HEK293 (cell line): ENCODE measurements around the gene ZNRF1.
A peak's percentile ranks its signal among the peaks of the same experiment; 100 is the strongest.

Experiments used
- CTCF ChIA-PET: fragments of 350-600 bp; formaldehyde crosslinking; extraction: SDS; loops from one replicate; lab custom pipeline; 2021; ENCODE audit warnings: antibody characterized with exemption; lab: Yijun Ruan, JAX
- POLR2A ChIA-PET: fragments of 300-600 bp; formaldehyde crosslinking; extraction: SDS; loops from one replicate; lab custom pipeline; 2020; ENCODE audit warnings: antibody characterized with exemption, inconsistent platforms; lab: Yijun Ruan, JAX
- H3K27ac ChIP-seq: fragments of 200-500 bp; sonication (Bioruptor generic); 2 replicates; pipeline ENCODE4 v1.5.1; 2014; ENCODE audit warnings: low read depth, low read length, control low read depth, inconsistent platforms; ENCODE audit errors: extremely low read depth
- H3K36me3 ChIP-seq, 2 experiments: fragments of 200-500 bp in 1 of 2; sonication (Bioruptor generic) in 1 of 2; 1 replicate in 1 of 2; 2 replicates in 1 of 2; pipeline ENCODE4 v1.5.1; 2014 to 2017; ENCODE audit warnings: inconsistent platforms in 2 of 2, low read length in 2 of 2; ENCODE audit not compliant: control insufficient read depth in 2 of 2, insufficient read depth in 1 of 2
- H3K4me1 ChIP-seq: fragments of 200-500 bp; sonication (Bioruptor generic); 2 replicates; pipeline ENCODE4 v1.5.1; 2014; ENCODE audit warnings: mild to moderate bottlenecking, low read length, inconsistent platforms; ENCODE audit not compliant: control insufficient read depth, insufficient read depth
- H3K4me3 ChIP-seq: 2 replicates; pipeline ENCODE4 v1.5.1; 2011; ENCODE audit warnings: low read depth, mild to moderate bottlenecking, control low read depth, low read length, moderate library complexity
- H3K9me3 ChIP-seq: fragments of 200-500 bp; sonication (Bioruptor generic); 2 replicates; pipeline ENCODE4 v1.5.1; 2014; ENCODE audit warnings: low read depth, low read length, inconsistent platforms; ENCODE audit not compliant: control insufficient read depth, insufficient read depth
- EGR2 ChIP-seq: fragments of 450-650 bp; formaldehyde crosslinking; IDR thresholded peaks from 2 replicates; pipeline ENCODE4 v1.5.1; 2016; ENCODE audit warnings: low read depth, missing biosample characterization, missing genetic modification characterization
- KLF16 ChIP-seq: fragments of 450-650 bp; formaldehyde crosslinking; IDR thresholded peaks from 2 replicates; pipeline ENCODE4 v1.5.1; 2017; ENCODE audit warnings: missing biosample characterization, missing genetic modification characterization
- KLF7 ChIP-seq: fragments of 450-650 bp; formaldehyde crosslinking; IDR thresholded peaks from 2 replicates; pipeline ENCODE4 v1.5.1; 2016; ENCODE audit warnings: missing biosample characterization, missing genetic modification characterization, borderline replicate concordance
- PRDM1 ChIP-seq: fragments of 450-650 bp; formaldehyde crosslinking; IDR thresholded peaks from 2 replicates; pipeline ENCODE4; 2016; ENCODE audit warnings: missing biosample characterization, missing genetic modification characterization
- TCF7L2 ChIP-seq: IDR thresholded peaks from 2 replicates; pipeline ENCODE4 v1.6.1; 2011; ENCODE audit warnings: low read depth, mild to moderate bottlenecking, inconsistent platforms, low read length, moderate library complexity, borderline replicate concordance
- ZBTB1 ChIP-seq: fragments of 450-650 bp; formaldehyde crosslinking; IDR thresholded peaks from 2 replicates; pipeline ENCODE4 v1.5.1; 2016; ENCODE audit warnings: missing biosample characterization, missing genetic modification characterization
- ZFHX2 ChIP-seq: fragments of 450-650 bp; formaldehyde crosslinking; conservative IDR thresholded peaks from 2 replicates; pipeline ENCODE4 v1.5.1; 2016; ENCODE audit warnings: missing biosample characterization, missing genetic modification characterization
- ZFP37 ChIP-seq: fragments of 450-650 bp; formaldehyde crosslinking; IDR thresholded peaks from 2 replicates; pipeline ENCODE4 v1.5.1; 2016; ENCODE audit warnings: missing biosample characterization, missing genetic modification characterization
- ZNF155 ChIP-seq: fragments of 450-650 bp; formaldehyde crosslinking; IDR thresholded peaks from 2 replicates; pipeline ENCODE4 v1.5.1; 2016; ENCODE audit warnings: missing biosample characterization, missing genetic modification characterization
- ZNF24 ChIP-seq: fragments of 450-650 bp; formaldehyde crosslinking; IDR thresholded peaks from 2 replicates; pipeline ENCODE4 v1.5.1; 2016; ENCODE audit warnings: missing biosample characterization, missing genetic modification characterization
- ZNF423 ChIP-seq: fragments of 450-650 bp; formaldehyde crosslinking; IDR thresholded peaks from 2 replicates; pipeline ENCODE4 v1.5.1; 2016; ENCODE audit warnings: missing biosample characterization, missing genetic modification characterization
- ZNF558 ChIP-seq: fragments of 450-650 bp; formaldehyde crosslinking; IDR thresholded peaks from 2 replicates; pipeline ENCODE4 v1.5.1; 2016; ENCODE audit warnings: missing biosample characterization, missing genetic modification characterization
- ZNF600 ChIP-seq: fragments of 450-650 bp; formaldehyde crosslinking; IDR thresholded peaks from 2 replicates; pipeline ENCODE4 v1.5.1; 2016; ENCODE audit warnings: missing biosample characterization, missing genetic modification characterization
- ZNF623 ChIP-seq: fragments of 450-650 bp; formaldehyde crosslinking; IDR thresholded peaks from 2 replicates; pipeline ENCODE4 v1.5.1; 2016; ENCODE audit warnings: missing biosample characterization, missing genetic modification characterization
- ZNF701 ChIP-seq: fragments of 450-650 bp; formaldehyde crosslinking; IDR thresholded peaks from 2 replicates; pipeline ENCODE4 v1.5.1; 2016; ENCODE audit warnings: missing biosample characterization, missing genetic modification characterization
- ZNF747 ChIP-seq: fragments of 450-650 bp; formaldehyde crosslinking; IDR thresholded peaks from 2 replicates; pipeline ENCODE4 v1.5.1; 2016; ENCODE audit warnings: missing biosample characterization, missing genetic modification characterization
- ZNF768 ChIP-seq: fragments of 450-650 bp; formaldehyde crosslinking; IDR thresholded peaks from 2 replicates; pipeline ENCODE4 v1.5.1; 2018; ENCODE audit warnings: missing biosample characterization, mild to moderate bottlenecking, missing genetic modification characterization
- ZNF830 ChIP-seq: fragments of 450-650 bp; IDR thresholded peaks from 2 replicates; pipeline ENCODE4 v1.5.0; 2018; ENCODE audit warnings: missing biosample characterization, missing genetic modification characterization, low read depth, mild to moderate bottlenecking, moderate library complexity
- TF ChIP-seq, protein P1 (sequence below): fragments of 450-650 bp; formaldehyde crosslinking; IDR thresholded peaks from 2 replicates; pipeline ENCODE4 v1.5.1; 2017; ENCODE audit warnings: missing biosample characterization, missing genetic modification characterization
- TF ChIP-seq, protein P2 (sequence below): fragments of 450-650 bp; formaldehyde crosslinking; IDR thresholded peaks from 2 replicates; pipeline ENCODE4 v1.5.1; 2017; ENCODE audit warnings: missing biosample characterization, missing genetic modification characterization

Gene ZNRF1

DNA sequence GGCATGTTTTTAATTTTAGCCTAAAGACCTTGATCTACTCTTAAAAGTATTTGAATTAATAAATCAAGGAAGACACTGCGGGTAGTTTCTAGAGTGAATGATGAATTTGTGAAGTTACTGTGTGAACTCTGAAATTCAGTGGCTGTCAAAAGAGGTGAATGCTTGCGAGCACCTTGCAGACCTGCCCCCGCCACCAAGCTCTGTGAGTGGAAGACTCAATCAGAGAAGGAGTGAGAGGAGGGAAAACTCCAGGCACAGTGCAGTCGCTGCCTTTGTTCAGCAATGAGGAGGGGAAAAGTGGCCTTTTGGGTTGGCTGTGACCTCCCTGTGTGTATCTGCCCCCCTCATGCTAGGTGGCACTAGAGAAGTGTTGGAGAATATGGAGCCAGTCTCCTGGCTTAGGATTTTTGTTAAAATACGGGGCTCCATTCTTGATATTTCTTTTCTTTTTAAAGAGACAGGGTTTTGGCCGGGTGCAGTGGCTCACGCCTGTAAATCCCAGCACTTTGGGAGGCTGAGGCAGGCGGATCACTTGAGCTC, 64.8 kb downstream of the ZNRF1 start (continued):
- no peak for TF ChIP-seq ZNF747 (tag by site-specific recombination)

DNA sequence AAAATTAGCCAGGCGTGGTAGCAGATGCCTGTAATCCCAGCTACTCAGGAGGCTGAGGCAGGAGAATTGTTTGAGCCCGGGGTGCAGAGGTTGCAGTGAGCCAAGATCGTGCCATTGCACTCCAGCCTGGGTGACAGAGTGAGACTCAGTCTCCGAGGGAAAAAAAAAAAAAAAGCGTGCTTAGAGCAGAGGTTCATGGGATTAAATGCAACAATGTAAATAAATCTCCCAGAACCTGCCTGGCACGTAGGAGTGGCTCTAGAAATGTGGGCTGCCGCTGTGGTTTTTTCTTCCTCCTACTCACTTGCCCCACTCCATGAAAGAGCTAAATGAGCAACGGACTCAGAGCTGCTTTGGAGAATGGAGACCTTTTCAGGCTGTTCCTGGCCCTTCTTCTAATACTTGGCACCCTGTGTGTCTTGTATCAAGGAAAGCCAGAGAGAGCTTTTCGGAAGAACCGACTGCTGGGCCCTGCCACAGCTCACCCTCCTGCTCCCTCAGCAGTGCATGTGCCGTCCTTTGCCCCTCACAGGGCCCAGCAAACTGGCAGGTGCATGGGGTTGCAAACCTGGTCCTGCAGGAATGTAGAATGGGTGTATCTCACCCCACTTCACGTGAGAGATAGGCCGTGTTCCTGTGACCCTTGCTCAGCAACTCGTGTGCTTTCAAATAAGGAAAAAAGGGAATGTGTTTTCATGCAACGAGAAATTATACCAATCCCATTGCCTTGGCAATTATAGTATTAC, 65.8 kb downstream of the ZNRF1 start:
- ChIA-PET CTCF (interaction anchor here (1.5 kb wide), 1 partner anchor 47 kb away, joined by 4 read pairs; no protein-coding TSS in a partner anchor), POLR2A (interaction anchor here (0.7 kb wide), 1 partner anchor 43 kb away, joined by 3 read pairs; no protein-coding TSS in a partner anchor)
- Histone ChIP-seq H3K36me3 (no peaks in the 10 kb centered on the region), H3K4me1 (no peaks in the 10 kb centered on the region), H3K4me3 (no peak overlapping the region), H3K9me3 (no peaks in the 10 kb centered on the region), H3K27ac (no peak overlapping the region)
- TF ChIP-seq ZNF623 (no peak), EGR2 (tag by site-specific recombination) (peak; percentile 51), ZFHX2 (tag by site-specific recombination) (peak; percentile 69)

DNA sequence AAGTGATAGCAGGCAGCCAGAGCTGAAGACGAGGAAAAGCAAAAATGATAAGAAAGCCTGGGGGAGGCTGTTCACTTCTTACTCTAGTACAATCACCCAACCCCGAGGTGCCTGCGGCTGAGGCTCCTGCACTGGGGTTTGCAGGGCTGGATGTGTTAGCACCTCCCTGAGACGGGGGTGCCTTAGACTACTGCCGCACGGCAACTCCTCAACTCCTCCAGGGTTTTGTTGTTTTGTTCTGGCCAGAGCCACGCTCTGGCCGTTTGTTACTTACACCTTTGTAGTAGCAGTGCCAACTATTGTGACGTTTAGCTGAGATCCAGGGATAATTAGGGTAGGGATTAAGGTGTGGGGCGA, 66.3 kb downstream of the ZNRF1 start:
- Histone ChIP-seq H3K4me1 (no peaks in the 10 kb centered on the region), H3K27ac (no peak overlapping the region), H3K36me3 (no peaks in the 10 kb centered on the region), H3K9me3 (no peaks in the 10 kb centered on the region), H3K4me3 (no peak overlapping the region)
- ChIA-PET CTCF (no interaction called here), POLR2A (interaction anchor here (0.7 kb wide), 1 partner anchor 42 kb away, joined by 3 read pairs; no protein-coding TSS in a partner anchor)
- TF ChIP-seq ZFP37 (tag by site-specific recombination) (no peak), ZNF701 (tag by site-specific recombination) (no peak), ZNF830 (tag by site-specific recombination) (no peak), KLF7 (tag by site-specific recombination) (no peak), ZNF768 (no peak), KLF16 (tag by site-specific recombination) (no peak), ZBTB1 (no peak), ZNF155 (tag by site-specific recombination) (no peak), ZNF24 (no peak), TCF7L2 (no peak), ZNF423 (tag by site-specific recombination) (no peak), ZNF558 (tag by site-specific recombination) (no peak), ZNF623 (no peak), ZNF600 (tag by site-specific recombination) (no peak), PRDM1 (no peak)
- TF ChIP-seq, protein P1, sequence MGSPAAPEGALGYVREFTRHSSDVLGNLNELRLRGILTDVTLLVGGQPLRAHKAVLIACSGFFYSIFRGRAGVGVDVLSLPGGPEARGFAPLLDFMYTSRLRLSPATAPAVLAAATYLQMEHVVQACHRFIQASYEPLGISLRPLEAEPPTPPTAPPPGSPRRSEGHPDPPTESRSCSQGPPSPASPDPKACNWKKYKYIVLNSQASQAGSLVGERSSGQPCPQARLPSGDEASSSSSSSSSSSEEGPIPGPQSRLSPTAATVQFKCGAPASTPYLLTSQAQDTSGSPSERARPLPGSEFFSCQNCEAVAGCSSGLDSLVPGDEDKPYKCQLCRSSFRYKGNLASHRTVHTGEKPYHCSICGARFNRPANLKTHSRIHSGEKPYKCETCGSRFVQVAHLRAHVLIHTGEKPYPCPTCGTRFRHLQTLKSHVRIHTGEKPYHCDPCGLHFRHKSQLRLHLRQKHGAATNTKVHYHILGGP, result no peak
- TF ChIP-seq, protein P2, sequence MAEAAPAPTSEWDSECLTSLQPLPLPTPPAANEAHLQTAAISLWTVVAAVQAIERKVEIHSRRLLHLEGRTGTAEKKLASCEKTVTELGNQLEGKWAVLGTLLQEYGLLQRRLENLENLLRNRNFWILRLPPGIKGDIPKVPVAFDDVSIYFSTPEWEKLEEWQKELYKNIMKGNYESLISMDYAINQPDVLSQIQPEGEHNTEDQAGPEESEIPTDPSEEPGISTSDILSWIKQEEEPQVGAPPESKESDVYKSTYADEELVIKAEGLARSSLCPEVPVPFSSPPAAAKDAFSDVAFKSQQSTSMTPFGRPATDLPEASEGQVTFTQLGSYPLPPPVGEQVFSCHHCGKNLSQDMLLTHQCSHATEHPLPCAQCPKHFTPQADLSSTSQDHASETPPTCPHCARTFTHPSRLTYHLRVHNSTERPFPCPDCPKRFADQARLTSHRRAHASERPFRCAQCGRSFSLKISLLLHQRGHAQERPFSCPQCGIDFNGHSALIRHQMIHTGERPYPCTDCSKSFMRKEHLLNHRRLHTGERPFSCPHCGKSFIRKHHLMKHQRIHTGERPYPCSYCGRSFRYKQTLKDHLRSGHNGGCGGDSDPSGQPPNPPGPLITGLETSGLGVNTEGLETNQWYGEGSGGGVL, result no peak
